Activated naive CD8-positive, alpha-beta T cell (primary cell): ENCODE data around the gene BBS12.
A peak's percentile ranks its signal among the peaks of the same experiment; 100 is the strongest.

Source experiments
- H3K27ac Mint-ChIP-seq: one replicate; pipeline ENCODE4 v1.8.0; 2021; ENCODE audit warnings: mixed read lengths
- H3K27me3 Mint-ChIP-seq: one replicate; pipeline ENCODE4 v1.8.0; 2021; ENCODE audit warnings: mixed read lengths
- H3K36me3 Mint-ChIP-seq: one replicate; pipeline ENCODE4 v1.8.0; 2021; ENCODE audit warnings: mixed read lengths
- H3K4me1 Mint-ChIP-seq: one replicate; pipeline ENCODE4 v1.8.0; 2021; ENCODE audit warnings: low read depth, mixed read lengths
- H3K4me3 Mint-ChIP-seq: one replicate; pipeline ENCODE4 v1.8.0; 2021; ENCODE audit warnings: mild to moderate bottlenecking, mixed read lengths
- H3K9me3 Mint-ChIP-seq: one replicate; pipeline ENCODE4 v1.8.0; 2021; ENCODE audit warnings: low read depth, mixed read lengths

The BBS12 gene

DNA sequence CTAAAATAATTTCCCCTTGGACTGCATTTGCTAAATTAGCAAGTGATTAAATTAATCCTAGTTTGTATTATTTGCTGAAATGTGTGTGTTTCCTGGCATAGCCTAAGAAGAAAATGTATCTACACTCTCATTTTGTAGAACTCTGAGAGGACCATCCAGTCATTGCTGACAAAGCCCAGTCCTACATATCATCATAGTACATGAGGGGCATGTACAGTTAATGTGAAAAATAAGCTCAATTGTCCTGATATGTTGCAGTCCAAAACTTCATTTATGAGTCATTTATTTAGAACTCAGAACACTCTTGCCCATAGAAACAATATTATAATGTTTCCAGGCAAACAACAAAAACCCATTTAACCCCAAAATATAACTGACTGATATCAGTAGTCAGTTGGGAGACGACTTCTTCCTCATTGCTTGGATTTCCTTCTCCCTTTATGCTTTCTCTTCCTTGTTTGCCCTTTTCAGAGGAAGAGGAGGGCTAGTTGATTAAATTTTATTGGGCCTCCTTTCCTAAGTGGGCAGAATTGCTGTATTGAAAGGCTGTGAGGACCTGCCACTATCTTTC lies 26.9 kb upstream of the BBS12 start:
- H3K4me3 Mint-ChIP-seq, result no peak overlapping the region
- no peaks in the 10 kb centered on the region for H3K36me3 Mint-ChIP-seq
- H3K4me1 Mint-ChIP-seq, result peaks cover 9% of the 10 kb centered on the region
- peaks cover 4% of the 10 kb centered on the region for H3K27me3 Mint-ChIP-seq
- H3K9me3 Mint-ChIP-seq, result no peaks in the 10 kb centered on the region
- H3K27ac Mint-ChIP-seq, result no peak overlapping the region

- H3K27ac Mint-ChIP-seq, result no peak overlapping the region
- no peak overlapping the region for H3K4me3 Mint-ChIP-seq
- no peaks in the 10 kb centered on the region for H3K36me3 Mint-ChIP-seq
- peaks cover 10% of the 10 kb centered on the region for H3K4me1 Mint-ChIP-seq
- H3K27me3 Mint-ChIP-seq, result peaks cover 1% of the 10 kb centered on the region
- H3K9me3 Mint-ChIP-seq, result no peaks in the 10 kb centered on the region
Measured at GRCh38 chr4:122706511-122706910, 26.0 kb upstream of the BBS12 start.

DNA sequence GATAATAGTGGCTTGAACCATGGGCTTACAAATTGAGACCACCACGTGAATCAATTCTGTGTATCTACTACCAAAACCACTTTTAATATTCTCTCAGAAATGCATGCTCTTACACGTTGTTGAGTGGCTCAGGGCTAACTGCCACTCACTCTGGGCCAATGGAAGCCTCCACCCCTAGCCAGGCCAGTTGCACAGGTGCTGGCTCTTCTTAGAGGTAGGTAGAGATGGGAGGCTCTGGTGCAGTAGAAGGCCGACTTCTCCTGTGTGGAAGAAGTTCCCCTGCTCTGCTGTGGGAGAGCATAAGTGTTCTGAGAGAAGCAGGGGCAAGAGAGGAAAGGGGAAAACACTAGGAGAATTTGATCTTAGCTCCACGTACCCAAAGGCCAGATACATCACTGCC lies 25.0 kb upstream of the BBS12 start:
- no peaks in the 10 kb centered on the region for H3K9me3 Mint-ChIP-seq
- peaks cover 12% of the 10 kb centered on the region for H3K4me1 Mint-ChIP-seq
- H3K36me3 Mint-ChIP-seq, result no peaks in the 10 kb centered on the region
- H3K27ac Mint-ChIP-seq, result no peak overlapping the region
- peaks cover 1% of the 10 kb centered on the region for H3K27me3 Mint-ChIP-seq
- no peak overlapping the region for H3K4me3 Mint-ChIP-seq

GRCh38 chr4:122709236-122709635 lies 23.3 kb upstream of the BBS12 start:
- peaks cover 18% of the 10 kb centered on the region for H3K4me1 Mint-ChIP-seq
- H3K27ac Mint-ChIP-seq, result no peak overlapping the region
- H3K36me3 Mint-ChIP-seq, result no peaks in the 10 kb centered on the region
- no peaks in the 10 kb centered on the region for H3K9me3 Mint-ChIP-seq
- no peaks in the 10 kb centered on the region for H3K27me3 Mint-ChIP-seq
- no peak overlapping the region for H3K4me3 Mint-ChIP-seq

GRCh38 chr4:122710434-122711308 lies 21.8 kb upstream of the BBS12 start:
- Mint-ChIP-seq H3K4me1 (peaks cover 21% of the 10 kb centered on the region), H3K27ac (peak overlapping the region; percentile 92), H3K4me3 (peak overlapping the region; percentile 51), H3K27me3 (no peaks in the 10 kb centered on the region), H3K36me3 (no peaks in the 10 kb centered on the region), H3K9me3 (no peaks in the 10 kb centered on the region)

GRCh38 chr4:122711919-122712318 lies 20.6 kb upstream of the BBS12 start:
- H3K4me1 Mint-ChIP-seq, result peaks cover 24% of the 10 kb centered on the region
- no peaks in the 10 kb centered on the region for H3K9me3 Mint-ChIP-seq
- peak overlapping the region; percentile 30 for H3K27ac Mint-ChIP-seq
- H3K27me3 Mint-ChIP-seq, result no peaks in the 10 kb centered on the region
- no peak overlapping the region for H3K4me3 Mint-ChIP-seq
- H3K36me3 Mint-ChIP-seq, result no peaks in the 10 kb centered on the region

GRCh38 chr4:122712782-122713181 lies 19.7 kb upstream of the BBS12 start:
- no peaks in the 10 kb centered on the region for H3K27me3 Mint-ChIP-seq
- H3K27ac Mint-ChIP-seq, result peak overlapping the region; percentile 67
- peaks cover 25% of the 10 kb centered on the region for H3K4me1 Mint-ChIP-seq
- H3K36me3 Mint-ChIP-seq, result no peaks in the 10 kb centered on the region
- H3K4me3 Mint-ChIP-seq, result no peak overlapping the region
- H3K9me3 Mint-ChIP-seq, result no peaks in the 10 kb centered on the region

DNA sequence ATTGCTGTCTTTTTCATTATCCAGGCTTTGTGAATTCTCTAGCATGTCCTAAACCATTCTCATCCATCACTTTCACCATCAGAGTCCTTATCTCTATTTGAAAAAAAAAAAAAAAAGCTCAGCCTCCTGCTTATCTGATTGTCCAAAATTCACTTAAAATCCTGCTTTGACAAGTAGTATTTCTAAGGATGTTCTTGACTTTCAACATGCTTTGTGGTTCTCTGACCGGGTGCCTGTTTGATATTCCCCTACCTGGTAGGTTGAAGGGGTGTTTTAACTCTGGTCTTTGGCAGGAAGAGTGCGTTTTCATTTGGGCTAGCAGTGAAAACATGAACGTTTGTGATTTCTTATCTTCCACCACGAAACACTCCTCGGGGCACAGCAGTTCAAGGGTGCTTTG lies 17.3 kb upstream of the BBS12 start:
- H3K4me1 Mint-ChIP-seq, result peaks cover 23% of the 10 kb centered on the region
- no peak overlapping the region for H3K4me3 Mint-ChIP-seq
- no peaks in the 10 kb centered on the region for H3K36me3 Mint-ChIP-seq
- H3K27ac Mint-ChIP-seq, result peak overlapping the region; percentile 23
- no peaks in the 10 kb centered on the region for H3K27me3 Mint-ChIP-seq
- H3K9me3 Mint-ChIP-seq, result no peaks in the 10 kb centered on the region

DNA sequence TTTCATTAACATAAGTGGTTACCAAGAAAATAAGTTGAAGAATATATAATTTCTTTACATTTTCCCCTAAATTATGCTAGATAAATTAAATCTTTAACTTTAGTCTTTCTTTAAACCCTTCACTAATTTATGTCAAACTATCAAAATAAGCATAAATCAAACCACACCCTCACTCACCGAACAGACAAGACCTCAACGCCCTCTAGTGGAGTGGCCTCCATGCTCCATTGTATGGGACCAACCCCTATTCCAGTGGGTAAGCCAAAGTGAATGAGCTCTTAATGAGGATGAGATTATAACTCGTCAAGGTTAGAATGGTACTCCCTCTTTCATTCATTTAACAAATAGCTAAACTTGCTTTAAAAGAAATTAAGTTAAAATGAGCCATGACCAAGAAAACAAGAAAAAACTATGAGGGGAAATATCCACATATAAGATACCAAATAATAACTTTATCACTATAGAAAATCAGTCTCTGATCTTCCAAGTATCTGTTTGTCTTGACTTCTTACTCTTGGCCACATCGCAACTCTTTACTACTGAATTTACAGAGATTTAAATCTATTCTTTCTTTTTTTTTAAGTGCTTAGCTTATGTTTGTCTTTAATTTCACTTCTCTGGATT lies 15.6 kb upstream of the BBS12 start:
- Mint-ChIP-seq H3K9me3 (no peaks in the 10 kb centered on the region), H3K27me3 (peaks cover 2% of the 10 kb centered on the region), H3K27ac (no peak overlapping the region), H3K4me3 (no peak overlapping the region), H3K36me3 (no peaks in the 10 kb centered on the region), H3K4me1 (peaks cover 13% of the 10 kb centered on the region)

GRCh38 chr4:122718281-122718680 lies 14.2 kb upstream of the BBS12 start:
- H3K4me1 Mint-ChIP-seq, result peaks cover 7% of the 10 kb centered on the region
- no peak overlapping the region for H3K4me3 Mint-ChIP-seq
- no peak overlapping the region for H3K27ac Mint-ChIP-seq
- peaks cover 4% of the 10 kb centered on the region for H3K27me3 Mint-ChIP-seq
- no peaks in the 10 kb centered on the region for H3K9me3 Mint-ChIP-seq
- H3K36me3 Mint-ChIP-seq, result no peaks in the 10 kb centered on the region

DNA sequence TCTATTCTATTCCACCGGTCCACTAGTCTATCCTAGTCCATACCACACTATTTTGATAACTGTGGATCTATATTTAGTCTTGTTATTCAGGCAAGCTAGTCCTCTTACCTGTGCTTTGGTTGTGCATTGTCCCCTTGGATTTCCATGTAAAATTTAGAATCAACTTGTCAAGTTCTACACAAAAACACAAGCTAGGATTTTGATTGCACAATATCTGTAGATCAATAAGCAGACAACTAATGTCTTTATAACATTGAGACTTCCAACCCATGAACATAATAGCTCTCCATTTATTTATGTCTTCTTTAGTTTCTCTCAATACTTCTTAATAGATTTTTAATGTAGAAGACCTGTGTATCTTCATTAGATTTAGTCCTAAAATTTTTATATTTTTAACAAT lies 10.2 kb upstream of the BBS12 start:
- Mint-ChIP-seq H3K27ac (no peak overlapping the region), H3K27me3 (peaks cover 8% of the 10 kb centered on the region), H3K9me3 (no peaks in the 10 kb centered on the region), H3K4me3 (no peak overlapping the region), H3K4me1 (no peaks in the 10 kb centered on the region), H3K36me3 (no peaks in the 10 kb centered on the region)

DNA sequence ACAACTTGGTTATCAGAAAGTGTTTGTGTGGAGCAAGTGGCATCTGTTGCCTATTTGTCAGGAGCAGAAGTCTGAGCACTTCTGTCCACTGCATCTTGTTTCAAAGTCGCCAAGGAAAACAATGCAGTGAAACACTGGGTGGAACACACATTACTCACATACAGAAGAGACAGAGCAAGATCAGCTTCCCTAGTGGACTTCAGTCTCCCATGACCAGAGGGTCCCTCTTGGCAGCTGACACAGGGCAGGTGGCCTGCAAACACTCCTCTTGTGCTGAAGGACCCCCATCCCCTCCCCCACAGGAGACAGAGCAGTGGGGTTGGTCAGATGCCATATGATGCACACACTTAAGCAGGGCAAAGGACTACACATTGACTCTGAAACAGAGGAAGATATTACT lies 3.6 kb upstream of the BBS12 start:
- Mint-ChIP-seq H3K27me3 (peaks cover under 1% of the 10 kb centered on the region), H3K4me1 (peaks cover 17% of the 10 kb centered on the region), H3K4me3 (no peak overlapping the region), H3K36me3 (no peaks in the 10 kb centered on the region), H3K9me3 (no peaks in the 10 kb centered on the region), H3K27ac (no peak overlapping the region)

DNA sequence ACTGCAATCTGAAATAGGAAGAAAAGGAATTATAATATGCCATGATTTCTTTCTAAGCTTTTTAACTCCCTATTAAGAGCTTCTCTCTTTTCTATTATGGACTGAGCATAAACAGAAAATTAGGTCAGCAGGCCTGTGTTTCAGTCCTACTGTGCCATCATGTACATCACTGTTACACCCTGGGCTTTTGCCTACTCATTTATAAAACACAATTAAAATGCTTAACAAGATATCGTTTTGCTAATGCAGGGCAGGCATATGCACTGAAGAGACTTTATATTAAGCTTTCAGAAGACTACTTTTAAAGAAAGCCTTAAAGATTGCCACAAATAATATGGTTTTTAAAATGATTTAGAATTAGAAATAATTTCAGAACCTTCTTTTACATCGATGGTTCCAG lies 828 bp upstream of the BBS12 start:
- no peaks in the 10 kb centered on the region for H3K9me3 Mint-ChIP-seq
- H3K4me3 Mint-ChIP-seq, result peak overlapping the region; percentile 96
- peak overlapping the region; percentile 91 for H3K27ac Mint-ChIP-seq
- no peaks in the 10 kb centered on the region for H3K27me3 Mint-ChIP-seq
- H3K36me3 Mint-ChIP-seq, result peaks cover 2% of the 10 kb centered on the region
- H3K4me1 Mint-ChIP-seq, result peaks cover 23% of the 10 kb centered on the region

DNA sequence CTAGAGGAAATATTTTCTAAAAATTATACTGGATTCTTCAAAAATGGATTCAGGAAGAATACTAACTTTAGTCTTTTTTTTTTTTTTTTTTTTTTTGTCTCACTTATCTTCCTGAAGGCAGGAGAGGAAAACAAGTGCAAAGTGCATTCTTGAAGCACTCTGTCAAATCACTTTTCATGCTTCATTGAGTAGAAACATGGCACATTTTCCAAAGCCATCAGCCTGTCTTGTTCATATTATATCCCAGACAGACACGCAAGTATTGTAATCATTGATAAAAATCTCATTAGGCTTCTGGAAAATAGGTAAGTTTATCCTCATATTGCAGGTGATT lies 1.2 kb downstream of the BBS12 start:
- Mint-ChIP-seq H3K4me1 (peaks cover 23% of the 10 kb centered on the region), H3K27me3 (no peaks in the 10 kb centered on the region), H3K27ac (peak overlapping the region; percentile 22), H3K9me3 (no peaks in the 10 kb centered on the region), H3K4me3 (peak overlapping the region; percentile 96), H3K36me3 (peaks cover 15% of the 10 kb centered on the region)

GRCh38 chr4:122739174-122739573 lies 6.7 kb downstream of the BBS12 start:
- Mint-ChIP-seq H3K27me3 (no peaks in the 10 kb centered on the region), H3K27ac (no peak overlapping the region), H3K4me3 (no peak overlapping the region), H3K4me1 (peaks cover 6% of the 10 kb centered on the region), H3K9me3 (peaks cover 10% of the 10 kb centered on the region), H3K36me3 (peaks cover 34% of the 10 kb centered on the region)
